K562 (cell line): Measurements from ENCODE around the gene TARBP1. TPM values are rescaled to one million over a fixed set of nuclear protein-coding genes. Genes with fewer than 3 reads are reported as not detected.
A peak's percentile ranks its signal among the peaks of the same experiment; 100 is the strongest.

ENCODE experiments used
- CBFA2T3 ChIP-seq: fragments of 450-650 bp; IDR thresholded peaks from 2 replicates; pipeline ENCODE4 v1.6.1; 2017
- CHD4 ChIP-seq: fragments of 200-600 bp; sonication (generic); IDR thresholded peaks from 3 replicates; pipeline ENCODE4 v1.6.1; 2012; ENCODE audit warnings: low read depth, mild to moderate bottlenecking, mixed read lengths, low read length, inconsistent platforms; ENCODE audit not compliant: insufficient read depth, insufficient replicate concordance, poor library complexity, severe bottlenecking
- ETV5 ChIP-seq: sonication (generic); formaldehyde crosslinking; IDR thresholded peaks from 2 replicates; pipeline ENCODE4 v1.4.0; 2020; ENCODE audit warnings: low read depth, mild to moderate bottlenecking, missing genetic modification reagents
- HSF4 ChIP-seq: fragments of 250-450 bp; sonication (Bioruptor Pico); IDR thresholded peaks from 2 replicates; pipeline ENCODE4 v2.1.2; 2022; ENCODE audit warnings: mild to moderate bottlenecking, moderate library complexity, borderline replicate concordance
- KLF1 ChIP-seq: fragments of 450-650 bp; IDR thresholded peaks from 2 replicates; pipeline ENCODE4 v1.6.1; 2016; ENCODE audit warnings: missing genetic modification characterization, missing compliant biosample characterization
- NCOA1 ChIP-seq: fragments of 450-650 bp; IDR thresholded peaks from 2 replicates; pipeline ENCODE4 v1.6.1; 2016; ENCODE audit warnings: low read depth
- RCOR1 ChIP-seq, 2 experiments: IDR thresholded peaks; 2 replicates each; pipeline ENCODE4 v1.6.1; 2012; ENCODE audit warnings: low read depth in 2 of 2, low read length in 2 of 2, borderline replicate concordance in 1 of 2, improper control_type of control experiment in 1 of 2
- RFX5 ChIP-seq: IDR thresholded peaks from 2 replicates; pipeline ENCODE4 v1.6.1; 2011; ENCODE audit warnings: low read depth, mild to moderate bottlenecking, improper control_type of control experiment, low read length
- SIN3A ChIP-seq, 2 experiments: fragments of 150-350 bp in 1 of 2; IDR thresholded peaks; 2 replicates each; pipeline ENCODE4 v1.6.1; 2011 to 2016; ENCODE audit warnings: borderline replicate concordance in 2 of 2, low read depth in 2 of 2, low read length in 2 of 2, mild to moderate bottlenecking in 2 of 2, moderate library complexity in 2 of 2; ENCODE audit not compliant: control insufficient read depth in 1 of 2
- SNIP1 ChIP-seq: fragments of 450-650 bp; IDR thresholded peaks from 2 replicates; pipeline ENCODE4 v1.7.1; 2017; ENCODE audit warnings: low read depth, mild to moderate bottlenecking
- SNRNP70 ChIP-seq: fragments of 200-400 bp; formaldehyde crosslinking; optimal IDR thresholded peaks from 2 replicates; pipeline ENCODE3; 2017; ENCODE audit warnings: low read depth, low read length
- SPI1 ChIP-seq: IDR thresholded peaks from 2 replicates; pipeline ENCODE4 v1.6.1; 2011; ENCODE audit warnings: low read depth, low read length, control low read depth, borderline replicate concordance
- TBP ChIP-seq: optimal IDR thresholded peaks from 2 replicates; pipeline ENCODE3; 2011; ENCODE audit warnings: low read depth, low read length, improper control_type of control experiment
- TFAM ChIP-seq: fragments of 250-450 bp; sonication (Bioruptor Pico); conservative IDR thresholded peaks from 2 replicates; pipeline ENCODE4 v1.5.0; 2021; ENCODE audit warnings: mild to moderate bottlenecking, moderate library complexity
- ZBTB7A ChIP-seq: IDR thresholded peaks from 2 replicates; pipeline ENCODE4 v1.6.1; 2011; ENCODE audit warnings: low read depth, mild to moderate bottlenecking, low read length, moderate library complexity, borderline replicate concordance; ENCODE audit not compliant: control insufficient read depth
- ZNF140 ChIP-seq: fragments of 250-450 bp; sonication (Bioruptor Pico); IDR thresholded peaks from 2 replicates; pipeline ENCODE4 v1.8.0; 2021; ENCODE audit warnings: moderate library complexity, mild to moderate bottlenecking, inconsistent platforms
- polyA plus RNA-seq, 8 experiments: library from polyadenylated mRNA; depleted of rRNA in 4 of 8; stranded (reverse) in 5 of 8; unstranded in 3 of 8; fragments of >200 nt; fragmentation: Nextera tagmentation in 2 of 8; fragmentation: Illumina TruSeq in 1 of 8; extraction: Ambion mirVana in 2 of 8; extraction: Trizol in 1 of 8; gene quantifications; 2 replicates each; pipeline versions ENCODE4 v1.2.1 to v1.2.3, GENCODE V29; 2011 to 2014; ENCODE audit warnings: inconsistent platforms in 1 of 8, missing spikeins in 1 of 8
- total RNA-seq, 7 experiments: library from RNA; depleted of rRNA in 6 of 7; stranded (reverse); fragments of >200 nt in 6 of 7; fragmentation: Illumina TruSeq in 2 of 7; extraction: Trizol in 2 of 7; gene quantifications; 2 replicates each; pipeline versions ENCODE4 v1.2.1 to v1.2.3, GENCODE V29; 2011 to 2021; ENCODE audit warnings: low replicate concordance in 1 of 7
- TF ChIP-seq, protein P1 (sequence below): sonication (generic); IDR thresholded peaks from 2 replicates; pipeline ENCODE4 v1.6.1; 2016
- TF ChIP-seq, protein P2 (sequence below): fragments of 450-650 bp; formaldehyde crosslinking; IDR thresholded peaks from 2 replicates; pipeline ENCODE4 v1.4.0; 2020; ENCODE audit warnings: mild to moderate bottlenecking, moderate library complexity
- TF ChIP-seq, protein P3 (sequence below): fragments of 450-650 bp; IDR thresholded peaks from 2 replicates; pipeline ENCODE4 v1.6.1; 2016; ENCODE audit warnings: mild to moderate bottlenecking
- TF ChIP-seq, protein P4 (sequence below): sonication (generic); formaldehyde crosslinking; IDR thresholded peaks from 2 replicates; pipeline ENCODE4 v1.9.0; 2022; ENCODE audit warnings: mild to moderate bottlenecking, missing genetic modification reagents
- TF ChIP-seq, protein P5 (sequence below): fragments of 250-450 bp; sonication (Bioruptor Pico); IDR thresholded peaks from 2 replicates; pipeline ENCODE4 v1.8.0; 2022; ENCODE audit warnings: inconsistent platforms, mild to moderate bottlenecking, moderate library complexity, borderline replicate concordance

Gene TARBP1
- total and polyA plus RNA-seq, 9 of the 15 experiments (the other 6 are each of a cell fraction or from before 2014, with no cell fraction given): 8.8 to 48.0 (median 22.9) TPM

DNA sequence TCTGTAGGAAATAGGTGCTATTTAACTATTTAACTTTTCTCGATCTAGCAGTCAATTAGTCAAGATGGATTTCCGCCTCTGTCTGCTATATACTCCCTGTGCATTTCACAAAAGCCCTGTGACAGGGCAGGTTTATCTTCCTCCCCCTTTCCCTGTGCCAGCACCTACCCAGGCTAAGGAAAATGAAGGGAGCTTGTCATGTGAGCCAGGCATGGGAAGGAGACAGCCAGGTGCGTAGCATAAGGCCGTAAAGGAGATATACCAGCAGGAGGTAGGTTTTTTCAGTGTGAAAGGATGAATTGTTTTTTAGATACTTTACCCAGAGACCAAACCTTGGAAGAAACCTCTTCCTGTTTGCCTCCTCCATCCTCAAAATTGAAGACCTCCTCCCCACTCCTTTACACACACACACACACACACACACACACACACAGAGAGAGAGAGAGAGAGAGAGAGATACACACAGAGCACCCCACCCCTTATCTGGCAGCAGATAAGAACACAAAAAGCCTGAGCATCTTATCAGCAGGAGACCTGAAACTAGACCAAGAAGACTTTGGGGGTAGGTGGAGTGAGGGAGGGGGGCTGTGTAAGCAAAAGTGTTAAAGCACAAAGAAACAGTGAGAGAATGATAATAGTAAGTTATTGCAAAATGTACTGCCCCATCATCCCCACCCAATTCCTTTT, 12.0 kb upstream of the TARBP1 start (continued):
- no peak for TF ChIP-seq SNRNP70
- TF ChIP-seq ZNF140: no peak
- no peak for TF ChIP-seq TFAM (CRISPR knock-in tag)
- TF ChIP-seq RFX5: no peak
- TF ChIP-seq, protein P1, sequence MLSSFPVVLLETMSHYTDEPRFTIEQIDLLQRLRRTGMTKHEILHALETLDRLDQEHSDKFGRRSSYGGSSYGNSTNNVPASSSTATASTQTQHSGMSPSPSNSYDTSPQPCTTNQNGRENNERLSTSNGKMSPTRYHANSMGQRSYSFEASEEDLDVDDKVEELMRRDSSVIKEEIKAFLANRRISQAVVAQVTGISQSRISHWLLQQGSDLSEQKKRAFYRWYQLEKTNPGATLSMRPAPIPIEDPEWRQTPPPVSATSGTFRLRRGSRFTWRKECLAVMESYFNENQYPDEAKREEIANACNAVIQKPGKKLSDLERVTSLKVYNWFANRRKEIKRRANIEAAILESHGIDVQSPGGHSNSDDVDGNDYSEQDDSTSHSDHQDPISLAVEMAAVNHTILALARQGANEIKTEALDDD: no peak
- no peak for TF ChIP-seq SIN3A (IDR thresholded peaks at IDR 0.05; ENCODE audit: borderline replicate concordance in 2 of 2, control insufficient read depth in 1 of 2, low read depth in 2 of 2, low read length in 2 of 2)
- TF ChIP-seq, protein P2, sequence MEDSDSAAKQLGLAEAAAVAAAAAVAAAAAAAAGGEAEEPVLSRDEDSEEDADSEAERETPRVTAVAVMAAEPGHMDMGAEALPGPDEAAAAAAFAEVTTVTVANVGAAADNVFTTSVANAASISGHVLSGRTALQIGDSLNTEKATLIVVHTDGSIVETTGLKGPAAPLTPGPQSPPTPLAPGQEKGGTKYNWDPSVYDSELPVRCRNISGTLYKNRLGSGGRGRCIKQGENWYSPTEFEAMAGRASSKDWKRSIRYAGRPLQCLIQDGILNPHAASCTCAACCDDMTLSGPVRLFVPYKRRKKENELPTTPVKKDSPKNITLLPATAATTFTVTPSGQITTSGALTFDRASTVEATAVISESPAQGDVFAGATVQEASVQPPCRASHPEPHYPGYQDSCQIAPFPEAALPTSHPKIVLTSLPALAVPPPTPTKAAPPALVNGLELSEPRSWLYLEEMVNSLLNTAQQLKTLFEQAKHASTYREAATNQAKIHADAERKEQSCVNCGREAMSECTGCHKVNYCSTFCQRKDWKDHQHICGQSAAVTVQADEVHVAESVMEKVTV (CRISPR knock-in tag): 0 out of 2 replicates have a peak, but pooled peaks have one; percentile 36
- no peak for TF ChIP-seq TBP
- TF ChIP-seq ETV5 (CRISPR knock-in tag): no peak
- no peak for TF ChIP-seq CHD4
- TF ChIP-seq KLF1 (tag): peak; percentile 88
- peak in 1 of 2 experiments; percentile 93; a peak in 2 of 4 replicates for TF ChIP-seq RCOR1 (IDR thresholded peaks at IDR 0.05; ENCODE audit: borderline replicate concordance in 1 of 2, low read depth in 2 of 2, low read length in 2 of 2)
- TF ChIP-seq CBFA2T3: peak; percentile 97
- TF ChIP-seq, protein P3, sequence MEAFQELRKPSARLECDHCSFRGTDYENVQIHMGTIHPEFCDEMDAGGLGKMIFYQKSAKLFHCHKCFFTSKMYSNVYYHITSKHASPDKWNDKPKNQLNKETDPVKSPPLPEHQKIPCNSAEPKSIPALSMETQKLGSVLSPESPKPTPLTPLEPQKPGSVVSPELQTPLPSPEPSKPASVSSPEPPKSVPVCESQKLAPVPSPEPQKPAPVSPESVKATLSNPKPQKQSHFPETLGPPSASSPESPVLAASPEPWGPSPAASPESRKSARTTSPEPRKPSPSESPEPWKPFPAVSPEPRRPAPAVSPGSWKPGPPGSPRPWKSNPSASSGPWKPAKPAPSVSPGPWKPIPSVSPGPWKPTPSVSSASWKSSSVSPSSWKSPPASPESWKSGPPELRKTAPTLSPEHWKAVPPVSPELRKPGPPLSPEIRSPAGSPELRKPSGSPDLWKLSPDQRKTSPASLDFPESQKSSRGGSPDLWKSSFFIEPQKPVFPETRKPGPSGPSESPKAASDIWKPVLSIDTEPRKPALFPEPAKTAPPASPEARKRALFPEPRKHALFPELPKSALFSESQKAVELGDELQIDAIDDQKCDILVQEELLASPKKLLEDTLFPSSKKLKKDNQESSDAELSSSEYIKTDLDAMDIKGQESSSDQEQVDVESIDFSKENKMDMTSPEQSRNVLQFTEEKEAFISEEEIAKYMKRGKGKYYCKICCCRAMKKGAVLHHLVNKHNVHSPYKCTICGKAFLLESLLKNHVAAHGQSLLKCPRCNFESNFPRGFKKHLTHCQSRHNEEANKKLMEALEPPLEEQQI: peak; percentile 96
- peak; percentile 83 for TF ChIP-seq NCOA1
- TF ChIP-seq HSF4: no peak
- no peak for TF ChIP-seq SPI1
- TF ChIP-seq, protein P4, sequence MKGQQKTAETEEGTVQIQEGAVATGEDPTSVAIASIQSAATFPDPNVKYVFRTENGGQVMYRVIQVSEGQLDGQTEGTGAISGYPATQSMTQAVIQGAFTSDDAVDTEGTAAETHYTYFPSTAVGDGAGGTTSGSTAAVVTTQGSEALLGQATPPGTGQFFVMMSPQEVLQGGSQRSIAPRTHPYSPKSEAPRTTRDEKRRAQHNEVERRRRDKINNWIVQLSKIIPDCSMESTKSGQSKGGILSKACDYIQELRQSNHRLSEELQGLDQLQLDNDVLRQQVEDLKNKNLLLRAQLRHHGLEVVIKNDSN: no peak
- TF ChIP-seq, protein P5, sequence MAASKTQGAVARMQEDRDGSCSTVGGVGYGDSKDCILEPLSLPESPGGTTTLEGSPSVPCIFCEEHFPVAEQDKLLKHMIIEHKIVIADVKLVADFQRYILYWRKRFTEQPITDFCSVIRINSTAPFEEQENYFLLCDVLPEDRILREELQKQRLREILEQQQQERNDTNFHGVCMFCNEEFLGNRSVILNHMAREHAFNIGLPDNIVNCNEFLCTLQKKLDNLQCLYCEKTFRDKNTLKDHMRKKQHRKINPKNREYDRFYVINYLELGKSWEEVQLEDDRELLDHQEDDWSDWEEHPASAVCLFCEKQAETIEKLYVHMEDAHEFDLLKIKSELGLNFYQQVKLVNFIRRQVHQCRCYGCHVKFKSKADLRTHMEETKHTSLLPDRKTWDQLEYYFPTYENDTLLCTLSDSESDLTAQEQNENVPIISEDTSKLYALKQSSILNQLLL (CRISPR knock-in tag): no peak
- no peak for TF ChIP-seq ZBTB7A
- no peak for TF ChIP-seq SNIP1
